GM12865 (cell line): Measurements from ENCODE around the gene MRPS6.

Source experiments
- DNase-seq: peaks from one replicate; pipeline ENCODE4 v3.0.0; 2010; ENCODE audit warnings: low read depth
- H3K4me3 ChIP-seq: 2 replicates; pipeline ENCODE4 v1.5.1; 2011; ENCODE audit warnings: mild to moderate bottlenecking, low read depth, low read length, control low read depth
- TF ChIP-seq, protein P1 (sequence below): IDR thresholded peaks from 2 replicates; pipeline ENCODE4 v1.5.1; 2011; ENCODE audit warnings: low read length, control low read depth, low read depth, inconsistent platforms; ENCODE audit not compliant: insufficient read depth; ENCODE audit errors: missing control alignments

The MRPS6 gene

DNA sequence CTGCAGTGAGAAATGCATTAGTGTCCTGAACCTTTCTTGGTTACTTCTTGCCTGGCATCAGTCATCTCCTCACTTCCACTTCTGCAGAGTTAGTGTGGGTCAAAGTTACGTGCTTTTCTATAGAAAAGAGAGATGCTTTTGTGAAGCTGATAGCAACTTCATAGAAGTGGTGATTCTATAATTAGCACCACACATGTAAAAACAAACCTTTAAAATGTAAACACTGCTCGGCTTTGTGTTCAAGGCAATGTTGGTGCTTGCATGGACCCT is 57.3 kb downstream of the MRPS6 start:
- no peak for DNase-seq
- H3K4me3 ChIP-seq, result no peak overlapping the region
- TF ChIP-seq, protein P1, sequence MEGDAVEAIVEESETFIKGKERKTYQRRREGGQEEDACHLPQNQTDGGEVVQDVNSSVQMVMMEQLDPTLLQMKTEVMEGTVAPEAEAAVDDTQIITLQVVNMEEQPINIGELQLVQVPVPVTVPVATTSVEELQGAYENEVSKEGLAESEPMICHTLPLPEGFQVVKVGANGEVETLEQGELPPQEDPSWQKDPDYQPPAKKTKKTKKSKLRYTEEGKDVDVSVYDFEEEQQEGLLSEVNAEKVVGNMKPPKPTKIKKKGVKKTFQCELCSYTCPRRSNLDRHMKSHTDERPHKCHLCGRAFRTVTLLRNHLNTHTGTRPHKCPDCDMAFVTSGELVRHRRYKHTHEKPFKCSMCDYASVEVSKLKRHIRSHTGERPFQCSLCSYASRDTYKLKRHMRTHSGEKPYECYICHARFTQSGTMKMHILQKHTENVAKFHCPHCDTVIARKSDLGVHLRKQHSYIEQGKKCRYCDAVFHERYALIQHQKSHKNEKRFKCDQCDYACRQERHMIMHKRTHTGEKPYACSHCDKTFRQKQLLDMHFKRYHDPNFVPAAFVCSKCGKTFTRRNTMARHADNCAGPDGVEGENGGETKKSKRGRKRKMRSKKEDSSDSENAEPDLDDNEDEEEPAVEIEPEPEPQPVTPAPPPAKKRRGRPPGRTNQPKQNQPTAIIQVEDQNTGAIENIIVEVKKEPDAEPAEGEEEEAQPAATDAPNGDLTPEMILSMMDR, result no peak

DNA sequence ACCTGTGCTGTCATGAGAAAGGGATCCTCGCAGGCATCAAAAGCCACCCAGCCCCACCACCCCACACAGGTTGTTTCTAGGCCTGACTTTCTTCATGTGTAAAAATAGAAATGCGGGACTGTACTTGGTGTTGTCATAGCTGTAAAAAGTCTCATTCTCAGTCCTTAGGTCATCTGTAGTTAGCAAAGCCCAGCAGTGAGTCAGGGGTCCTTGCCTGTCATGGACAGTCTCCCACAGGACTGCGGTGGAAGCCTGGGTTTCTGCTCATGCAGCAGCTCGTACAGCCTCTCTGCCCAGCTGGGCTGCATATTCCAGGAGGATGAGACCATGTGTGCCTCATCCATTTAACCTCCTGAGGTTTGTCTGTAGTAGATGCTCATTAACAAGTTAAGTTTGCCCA is 58.2 kb downstream of the MRPS6 start:
- no peak for DNase-seq
- TF ChIP-seq, protein P1, result no peak
- no peak overlapping the region for H3K4me3 ChIP-seq

DNA sequence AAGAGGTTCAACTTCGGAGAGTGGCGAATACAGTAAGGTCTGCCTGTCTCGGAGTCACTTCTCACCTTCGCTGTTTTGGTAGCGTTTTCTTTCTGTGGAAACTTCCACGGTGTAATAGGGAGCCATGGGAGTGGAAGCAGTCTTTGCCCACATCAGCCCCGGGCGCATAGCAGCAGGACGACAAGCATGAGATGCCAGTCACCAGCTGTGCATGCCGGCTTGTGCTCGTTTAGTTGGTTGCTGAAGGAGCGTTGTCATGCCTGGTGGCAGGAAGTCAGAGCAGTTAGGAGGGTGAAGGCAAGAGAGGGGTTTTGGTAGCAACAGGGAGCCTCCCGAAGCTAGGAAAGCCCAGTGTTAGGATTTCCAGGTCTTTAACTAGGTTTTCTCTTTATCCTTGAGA is 58.8 kb downstream of the MRPS6 start:
- TF ChIP-seq, protein P1, result no peak
- DNase-seq, result no peak
- H3K4me3 ChIP-seq, result no peak overlapping the region

DNA sequence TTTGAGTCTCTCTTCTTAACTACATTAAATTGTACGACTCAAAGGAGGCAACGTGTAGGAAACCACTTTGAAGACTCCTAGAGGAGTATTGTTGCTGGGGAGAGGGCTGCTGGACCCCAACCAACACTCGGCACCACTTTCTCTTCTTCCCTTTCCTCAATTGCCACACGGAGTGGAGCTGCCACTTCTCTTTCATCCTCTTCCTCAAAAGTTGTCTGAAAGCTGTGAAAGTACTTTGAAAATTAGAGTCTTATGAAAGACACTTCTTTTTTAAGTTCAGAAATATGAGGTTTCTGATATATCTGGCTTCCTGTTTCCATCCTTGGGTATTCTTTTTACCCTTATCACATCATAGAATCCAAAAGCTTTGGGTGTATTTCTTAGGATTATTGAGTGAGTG is 59.5 kb downstream of the MRPS6 start:
- H3K4me3 ChIP-seq, result no peak overlapping the region
- DNase-seq, result no peak
- TF ChIP-seq, protein P1, result no peak

DNA sequence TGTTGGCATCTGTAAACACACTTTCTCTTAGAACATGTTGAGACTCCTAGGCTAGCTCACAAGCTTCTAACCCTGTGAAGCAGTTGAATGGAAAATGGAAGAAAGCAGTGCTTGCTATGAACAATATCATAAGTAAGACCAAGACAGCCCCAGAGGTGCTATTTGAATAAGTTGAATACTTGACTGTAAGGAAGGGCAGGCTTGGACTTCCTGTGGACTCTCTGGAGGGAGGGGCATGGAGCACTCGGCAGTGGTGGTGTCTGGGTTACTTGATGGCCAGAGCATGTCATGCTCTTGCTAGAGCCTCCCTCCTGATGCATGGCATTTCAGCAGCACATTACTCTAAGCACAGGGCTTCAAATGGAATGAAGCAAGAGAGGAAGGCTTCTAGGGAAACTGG is 60.0 kb downstream of the MRPS6 start:
- no peak for DNase-seq
- TF ChIP-seq, protein P1, result no peak
- H3K4me3 ChIP-seq, result no peak overlapping the region

DNA sequence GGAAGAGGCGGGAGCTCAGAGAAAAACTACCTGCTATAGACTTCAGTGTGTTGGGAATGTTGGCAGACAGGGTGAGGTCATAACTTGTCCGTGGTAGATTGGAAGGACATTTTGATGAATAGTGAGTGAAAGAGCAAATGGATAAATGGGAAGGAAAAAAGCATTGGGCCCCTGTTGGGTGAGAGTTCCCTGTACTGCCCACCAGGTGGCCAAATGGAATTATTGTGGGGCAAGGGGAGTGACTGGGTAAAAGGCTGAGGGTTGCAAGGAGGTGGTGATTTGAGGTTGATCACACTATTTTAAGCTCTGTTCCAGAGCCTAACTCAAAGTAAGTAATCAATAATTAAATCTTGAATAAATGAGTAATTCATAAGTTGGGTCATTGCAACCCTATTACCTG is 60.4 kb downstream of the MRPS6 start:
- no peak for DNase-seq
- TF ChIP-seq, protein P1, result no peak
- H3K4me3 ChIP-seq, result no peak overlapping the region

DNA sequence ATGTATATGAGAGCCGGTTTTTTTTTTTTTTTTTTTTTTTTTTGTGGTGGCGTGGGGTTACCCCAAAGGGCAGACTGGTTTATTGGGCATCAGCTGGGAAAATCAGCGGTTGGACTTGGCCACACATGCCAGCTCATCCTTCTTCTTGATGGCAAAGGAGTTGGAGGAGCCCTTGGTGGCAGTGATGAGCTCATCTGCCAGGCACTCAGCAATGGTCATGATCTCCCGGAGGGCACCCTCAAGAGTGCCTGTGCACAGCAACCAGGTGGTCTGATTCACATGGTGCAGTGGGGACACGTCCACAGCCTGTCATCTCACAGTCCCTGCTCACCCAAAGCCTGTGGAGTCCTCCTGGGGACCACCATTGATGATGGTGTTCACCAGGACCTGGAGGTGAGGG is 62.0 kb downstream of the MRPS6 start:
- TF ChIP-seq, protein P1, result no peak
- DNase-seq, result no peak
- H3K4me3 ChIP-seq, result no peak overlapping the region
